Parathyroid adenoma (tissue), 2 donors: Measurements from ENCODE around the gene OGT.
"Not testable (repeated sequence)": the region's sequence is repeated elsewhere in the genome, so short reads cannot be mapped to it uniquely, and the experiment has no call there.

Source experiments
- H2AFZ ChIP-seq: fragments of 300-600 bp; sonication (generic); one replicate; pipeline ENCODE4 v1.7.0; 2017; ENCODE audit warnings: antibody characterized with exemption, mild to moderate bottlenecking
- H3K27ac ChIP-seq: fragments of 300-600 bp; sonication (generic); one replicate; pipeline ENCODE4 v1.7.0; 2017
- H3K27me3 ChIP-seq: fragments of 300-600 bp; sonication (generic); one replicate; pipeline ENCODE4 v1.7.0; 2017; ENCODE audit warnings: low read length; ENCODE audit not compliant: control insufficient read depth, insufficient read depth
- H3K36me3 ChIP-seq: fragments of 300-600 bp; sonication (generic); one replicate; pipeline ENCODE4 v1.7.0; 2017; ENCODE audit warnings: low read length; ENCODE audit not compliant: control insufficient read depth, insufficient read depth
- H3K4me1 ChIP-seq: fragments of 300-600 bp; sonication (generic); one replicate; pipeline ENCODE4 v1.7.0; 2017; ENCODE audit warnings: control low read depth
- H3K4me2 ChIP-seq: fragments of 300-600 bp; sonication (generic); one replicate; pipeline ENCODE4 v1.7.0; 2017; ENCODE audit warnings: low read length
- H3K4me3 ChIP-seq: fragments of 300-600 bp; sonication (generic); one replicate; pipeline ENCODE4 v1.7.0; 2017; ENCODE audit warnings: low read depth, low read length
- H3K79me2 ChIP-seq: fragments of 300-600 bp; sonication (generic); one replicate; pipeline ENCODE4 v1.7.0; 2017; ENCODE audit warnings: control low read depth
- H3K9ac ChIP-seq: fragments of 300-600 bp; sonication (generic); one replicate; pipeline ENCODE4 v1.7.0; 2017; ENCODE audit warnings: mild to moderate bottlenecking
- H3K9me3 ChIP-seq: fragments of 300-600 bp; sonication (generic); one replicate; pipeline ENCODE4 v1.7.0; 2017; ENCODE audit warnings: low read length; ENCODE audit not compliant: control insufficient read depth
- TF ChIP-seq, protein P1 (sequence below): fragments of 300-600 bp; sonication (generic); IDR thresholded peaks from one replicate; pipeline ENCODE4 v1.7.0; 2017; ENCODE audit warnings: antibody characterized with exemption, mild to moderate bottlenecking
- donor health status: primary hyperparathyroidism.

The OGT gene

DNA sequence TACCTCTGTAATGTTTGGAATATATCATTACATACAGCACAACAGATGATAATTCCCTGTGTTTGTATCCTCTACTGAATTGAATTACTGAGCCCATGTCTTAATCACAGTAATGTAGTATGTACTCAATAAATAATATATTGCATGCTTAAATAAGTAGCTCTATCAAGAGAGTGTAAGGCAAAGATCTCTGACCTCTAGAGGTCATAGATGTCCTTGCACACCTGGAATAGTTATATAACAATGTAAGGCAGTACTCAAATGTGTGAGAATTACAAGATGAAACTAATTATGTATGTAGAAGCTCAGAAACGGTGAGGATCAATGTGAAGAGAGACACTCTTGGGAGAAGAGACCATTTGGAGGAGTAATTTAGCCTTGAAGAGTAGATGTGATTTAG, 31.0 kb downstream of the OGT start:
- H3K27me3 ChIP-seq = no peaks in the 10 kb centered on the region
- H3K4me3 ChIP-seq = no peak overlapping the region
- no peak overlapping the region for H3K9ac ChIP-seq
- H3K4me2 ChIP-seq = no peak overlapping the region
- no peaks in the 10 kb centered on the region for H3K36me3 ChIP-seq
- no peak overlapping the region for H2AFZ ChIP-seq
- no peaks in the 10 kb centered on the region for H3K4me1 ChIP-seq
- no peak overlapping the region for H3K27ac ChIP-seq
- no peaks in the 10 kb centered on the region for H3K9me3 ChIP-seq
- TF ChIP-seq, protein P1, sequence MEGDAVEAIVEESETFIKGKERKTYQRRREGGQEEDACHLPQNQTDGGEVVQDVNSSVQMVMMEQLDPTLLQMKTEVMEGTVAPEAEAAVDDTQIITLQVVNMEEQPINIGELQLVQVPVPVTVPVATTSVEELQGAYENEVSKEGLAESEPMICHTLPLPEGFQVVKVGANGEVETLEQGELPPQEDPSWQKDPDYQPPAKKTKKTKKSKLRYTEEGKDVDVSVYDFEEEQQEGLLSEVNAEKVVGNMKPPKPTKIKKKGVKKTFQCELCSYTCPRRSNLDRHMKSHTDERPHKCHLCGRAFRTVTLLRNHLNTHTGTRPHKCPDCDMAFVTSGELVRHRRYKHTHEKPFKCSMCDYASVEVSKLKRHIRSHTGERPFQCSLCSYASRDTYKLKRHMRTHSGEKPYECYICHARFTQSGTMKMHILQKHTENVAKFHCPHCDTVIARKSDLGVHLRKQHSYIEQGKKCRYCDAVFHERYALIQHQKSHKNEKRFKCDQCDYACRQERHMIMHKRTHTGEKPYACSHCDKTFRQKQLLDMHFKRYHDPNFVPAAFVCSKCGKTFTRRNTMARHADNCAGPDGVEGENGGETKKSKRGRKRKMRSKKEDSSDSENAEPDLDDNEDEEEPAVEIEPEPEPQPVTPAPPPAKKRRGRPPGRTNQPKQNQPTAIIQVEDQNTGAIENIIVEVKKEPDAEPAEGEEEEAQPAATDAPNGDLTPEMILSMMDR = no peak
- no peaks in the 10 kb centered on the region for H3K79me2 ChIP-seq

DNA sequence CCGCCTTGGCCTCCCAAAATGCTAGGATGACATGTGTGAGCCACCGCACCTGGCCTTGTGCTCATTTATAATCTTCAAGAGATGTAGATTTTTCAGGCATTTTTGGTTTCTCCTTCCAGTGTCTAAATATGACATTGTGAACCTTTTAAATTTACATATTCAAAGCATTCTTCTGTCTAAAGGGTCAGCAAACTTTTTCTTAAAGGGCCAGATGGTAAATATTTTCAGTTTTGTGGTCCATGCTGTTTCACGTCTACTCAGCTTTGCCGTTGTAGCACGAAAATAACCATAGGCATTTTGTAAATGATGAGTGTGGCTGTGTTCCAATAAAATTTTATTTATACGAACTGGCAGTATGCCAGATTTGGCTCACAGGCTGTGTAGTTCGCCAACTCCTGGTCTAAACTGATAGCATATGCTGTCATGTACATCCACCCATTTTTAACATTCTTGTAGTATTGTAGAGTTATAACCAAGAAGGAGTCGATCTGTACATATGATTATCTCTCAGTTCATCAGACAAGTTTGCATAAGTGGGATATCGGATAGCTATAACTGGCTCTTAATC, 32.7 kb downstream of the OGT start:
- H3K27me3 ChIP-seq = no peaks in the 10 kb centered on the region
- H2AFZ ChIP-seq = no peak overlapping the region
- no peaks in the 10 kb centered on the region for H3K4me1 ChIP-seq
- no peaks in the 10 kb centered on the region for H3K36me3 ChIP-seq
- TF ChIP-seq, protein P1 = no peak
- no peak overlapping the region for H3K4me3 ChIP-seq
- no peak overlapping the region for H3K9ac ChIP-seq
- no peaks in the 10 kb centered on the region for H3K9me3 ChIP-seq
- no peak overlapping the region for H3K4me2 ChIP-seq
- no peak overlapping the region for H3K27ac ChIP-seq
- H3K79me2 ChIP-seq = no peaks in the 10 kb centered on the region

DNA sequence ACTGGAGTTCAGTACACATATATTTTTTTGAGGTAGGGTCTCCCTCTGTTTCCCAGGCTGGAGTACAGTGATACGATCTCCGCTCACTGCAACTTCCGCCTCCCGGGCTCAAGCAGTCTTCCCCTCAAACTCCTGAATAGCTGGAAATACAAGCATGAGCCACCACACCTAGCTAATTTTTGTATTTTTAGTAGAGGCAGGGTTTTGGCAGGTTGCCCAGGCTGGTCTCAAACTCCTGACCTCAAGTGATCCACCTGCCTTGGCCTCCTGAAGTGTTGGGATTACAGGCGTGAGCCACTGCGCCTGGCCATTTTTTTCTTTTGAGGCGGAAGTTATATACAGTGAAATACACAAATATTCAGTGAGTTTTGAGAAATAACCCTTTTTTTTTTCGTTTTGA, 38.5 kb downstream of the OGT start:
- H3K27me3 ChIP-seq, H3K4me1 ChIP-seq, H3K9me3 ChIP-seq, H3K79me2 ChIP-seq, H3K4me2 ChIP-seq, H2AFZ ChIP-seq, H3K36me3 ChIP-seq, H3K4me3 ChIP-seq, H3K9ac ChIP-seq, H3K27ac ChIP-seq: not testable (repeated sequence)

DNA sequence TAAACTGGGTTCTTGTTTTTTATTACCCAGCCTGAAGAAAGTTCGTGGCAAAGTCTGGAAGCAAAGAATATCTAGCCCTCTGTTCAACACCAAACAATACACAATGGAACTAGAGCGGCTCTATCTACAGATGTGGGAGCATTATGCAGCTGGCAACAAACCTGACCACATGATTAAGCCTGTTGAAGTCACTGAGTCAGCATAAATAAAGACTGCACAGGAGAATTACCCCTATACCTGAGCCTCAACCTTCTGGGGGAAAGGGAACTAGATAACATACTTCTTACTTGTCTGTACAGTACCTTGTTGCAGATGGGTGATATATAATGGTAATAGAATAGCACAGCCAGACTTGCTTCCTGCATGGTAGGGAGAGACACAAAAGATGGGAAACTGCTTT, 40.7 kb downstream of the OGT start:
- H3K9ac ChIP-seq = no peak overlapping the region
- no peak overlapping the region for H3K4me2 ChIP-seq
- H2AFZ ChIP-seq = no peak overlapping the region
- H3K79me2 ChIP-seq = no peaks in the 10 kb centered on the region
- H3K27me3 ChIP-seq = no peaks in the 10 kb centered on the region
- H3K9me3 ChIP-seq = no peaks in the 10 kb centered on the region
- H3K4me1 ChIP-seq = no peaks in the 10 kb centered on the region
- no peak overlapping the region for H3K27ac ChIP-seq
- no peak overlapping the region for H3K4me3 ChIP-seq
- no peaks in the 10 kb centered on the region for H3K36me3 ChIP-seq
- TF ChIP-seq, protein P1 = no peak

DNA sequence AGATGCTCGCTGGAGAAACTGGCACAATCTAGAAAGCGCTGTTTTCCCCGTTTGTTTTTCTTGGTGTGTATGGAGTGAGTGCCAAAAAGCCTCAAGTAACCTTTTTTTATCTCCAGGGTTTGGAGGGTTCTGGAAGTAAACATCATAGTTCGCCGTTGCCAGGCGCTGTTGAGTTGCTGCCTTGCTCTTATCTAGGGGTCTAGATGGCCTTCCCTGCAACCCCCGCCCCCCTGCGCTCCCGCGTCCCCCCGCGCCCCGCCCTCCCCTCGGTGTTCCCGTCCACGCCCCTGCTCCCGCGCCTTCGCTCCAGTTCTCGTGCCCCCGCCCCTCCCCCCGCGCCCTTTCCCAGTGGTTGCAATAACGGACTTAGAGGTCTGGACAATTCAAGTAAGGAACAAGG, 44.8 kb downstream of the OGT start:
- H3K36me3 ChIP-seq = no peaks in the 10 kb centered on the region

More for the DNA sequence above, 44.8 kb downstream of the OGT start:
- no peak overlapping the region for H3K9ac ChIP-seq
- no peak overlapping the region for H3K4me3 ChIP-seq
- no peaks in the 10 kb centered on the region for H3K4me1 ChIP-seq
- no peak overlapping the region for H3K27ac ChIP-seq
- H3K4me2 ChIP-seq = no peak overlapping the region
- H3K79me2 ChIP-seq = no peaks in the 10 kb centered on the region
- TF ChIP-seq, protein P1 = no peak
- H3K27me3 ChIP-seq = no peaks in the 10 kb centered on the region
- no peaks in the 10 kb centered on the region for H3K9me3 ChIP-seq
- H2AFZ ChIP-seq = no peak overlapping the region
